A549 (cell line): ENCODE results near the gene KIAA1671. TPM values are rescaled to one million over a fixed set of nuclear protein-coding genes. Genes with fewer than 3 reads are reported as not detected.
A peak's percentile ranks its signal among the peaks of the same experiment; 100 is the strongest.

Source experiments
- ATAC-seq, 2 experiments: fragments of 200-7000 bp in 1 of 2; fragments of >200 bp in 1 of 2; cut with Nextera tagmentation in 1 of 2; cut with Tn5 transposase in 1 of 2; 3 replicates each; pipeline versions ENCODE4 v1.8.0 to v1.9.1; 2018 to 2020; ENCODE audit warnings: mild to moderate bottlenecking in 1 of 2, moderate library complexity in 1 of 2
- CTCF ChIA-PET: fragments of 300-600 bp; sonication (Branson Sonifier 250); formaldehyde crosslinking; extraction: SDS; loops from one replicate; lab custom pipeline; 2021; ENCODE audit warnings: antibody characterized with exemption, inconsistent platforms; lab: Yijun Ruan, JAX
- POLR2A ChIA-PET: fragments of 350-600 bp; formaldehyde crosslinking; extraction: SDS; loops from one replicate; lab custom pipeline; 2021; ENCODE audit warnings: antibody characterized with exemption, inconsistent platforms; lab: Yijun Ruan, JAX
- DNase-seq, 2 experiments: peaks; one replicate each; pipeline versions ENCODE4 v3.0.0 to v3.0.0-alpha.2; 2011 to 2016; ENCODE audit warnings: low read depth in 1 of 2, low spot score in 1 of 2
- FAIRE-seq: peaks from 2 replicates; lab custom pipeline; 2011; peaks lifted over from hg19 to GRCh38; lab: Jason Lieb, UNC
- H3K27ac ChIP-seq, 2 experiments: fragments of >200 bp; sonication (Bioruptor Twin); formaldehyde crosslinking; 3 replicates each; pipeline ENCODE4 v1.5.1; 2016 to 2017
- H3K4me1 ChIP-seq: fragments of >200 bp; sonication (Bioruptor Twin); formaldehyde crosslinking; 3 replicates; pipeline ENCODE4 v1.6.1; 2016
- H3K4me2 ChIP-seq: fragments of >200 bp; sonication (Bioruptor Twin); formaldehyde crosslinking; 3 replicates; pipeline ENCODE4 v1.6.1; 2016
- H3K4me3 ChIP-seq: fragments of >200 bp; sonication (Bioruptor Twin); formaldehyde crosslinking; 3 replicates; pipeline ENCODE4 v1.5.1; 2016
- H3K9me3 ChIP-seq: fragments of >200 bp; sonication (Bioruptor Twin); formaldehyde crosslinking; 3 replicates; pipeline ENCODE4 v1.6.1; 2016
- CBX8 ChIP-seq: fragments of 200-600 bp; sonication (generic); IDR thresholded peaks from 2 replicates; pipeline ENCODE4 v1.6.1; 2016
- CHD4 ChIP-seq: fragments of 200-600 bp; sonication (generic); IDR thresholded peaks from 2 replicates; pipeline ENCODE4 v1.6.1; 2016; ENCODE audit warnings: antibody characterized with exemption, mild to moderate bottlenecking, borderline replicate concordance
- EHF ChIP-seq: fragments of 250-450 bp; sonication (Bioruptor Pico); IDR thresholded peaks from 2 replicates; pipeline ENCODE4 v1.5.0; 2020; ENCODE audit warnings: mild to moderate bottlenecking
- EHMT2 ChIP-seq: fragments of 200-600 bp; sonication (generic); IDR thresholded peaks from 2 replicates; pipeline ENCODE4 v1.6.1; 2016; ENCODE audit warnings: antibody characterized with exemption, low read depth, mild to moderate bottlenecking, moderate library complexity
- ELK1 ChIP-seq: fragments of 150-350 bp; IDR thresholded peaks from 2 replicates; pipeline ENCODE4 v1.6.1; 2014; ENCODE audit warnings: low read depth, mild to moderate bottlenecking, low read length
- ESRRA ChIP-seq: fragments of 150-350 bp; IDR thresholded peaks from 2 replicates; pipeline ENCODE4 v1.6.1; 2014; ENCODE audit warnings: mild to moderate bottlenecking, low read length, borderline replicate concordance
- GATA3 ChIP-seq: IDR thresholded peaks from 2 replicates; pipeline ENCODE4 v1.6.1; 2012; ENCODE audit warnings: borderline replicate concordance
- HES2 ChIP-seq: fragments of >200 bp; sonication (Bioruptor Twin); formaldehyde crosslinking; IDR thresholded peaks from 2 replicates; pipeline ENCODE4 v1.6.1; 2016
- HOXB5 ChIP-seq: fragments of 250-450 bp; sonication (Bioruptor Pico); IDR thresholded peaks from 2 replicates; pipeline ENCODE4 v1.5.0; 2020; ENCODE audit warnings: mild to moderate bottlenecking, moderate library complexity
- JUNB ChIP-seq: fragments of >200 bp; sonication (Bioruptor Twin); formaldehyde crosslinking; IDR thresholded peaks from 2 replicates; pipeline ENCODE4 v1.6.1; 2016
- KDM1A ChIP-seq: fragments of 200-600 bp; sonication (generic); IDR thresholded peaks from 2 replicates; pipeline ENCODE4 v1.6.1; 2016; ENCODE audit warnings: low read depth, mild to moderate bottlenecking
- NFE2L2 ChIP-seq: fragments of 150-350 bp; conservative IDR thresholded peaks from 2 replicates; pipeline ENCODE4 v1.6.1; 2014; ENCODE audit warnings: low read length
- NR3C1 ChIP-seq: fragments of >200 bp; sonication (Bioruptor Twin); formaldehyde crosslinking; IDR thresholded peaks from 3 replicates; pipeline ENCODE4 v1.6.1; 2017
- RCOR1 ChIP-seq: fragments of 150-350 bp; IDR thresholded peaks from 2 replicates; pipeline ENCODE4 v1.6.1; 2014; ENCODE audit warnings: antibody characterized with exemption, low read length, low read depth
- REST ChIP-seq: fragments of 200-600 bp; sonication (generic); IDR thresholded peaks from 2 replicates; pipeline ENCODE4 v1.6.1; 2016; ENCODE audit warnings: antibody characterized with exemption, mild to moderate bottlenecking, moderate library complexity
- RFX5 ChIP-seq: fragments of 450-650 bp; IDR thresholded peaks from 2 replicates; pipeline ENCODE4 v1.7.1; 2014; ENCODE audit warnings: antibody characterized with exemption, mild to moderate bottlenecking, moderate library complexity
- SREBF2 ChIP-seq: fragments of 450-650 bp; IDR thresholded peaks from 2 replicates; pipeline ENCODE4 v1.6.1; 2014; ENCODE audit warnings: mild to moderate bottlenecking, moderate library complexity
- ZFP36 ChIP-seq: fragments of 450-650 bp; IDR thresholded peaks from 2 replicates; pipeline ENCODE4 v1.6.1; 2014; ENCODE audit warnings: borderline replicate concordance; ENCODE audit not compliant: partially characterized antibody
- ZSCAN20 ChIP-seq: fragments of 250-450 bp; sonication (Bioruptor Pico); IDR thresholded peaks from 2 replicates; pipeline ENCODE4 v1.8.0; 2022; ENCODE audit warnings: mild to moderate bottlenecking, moderate library complexity
- WGBS: methylation state at CpG from one replicate; pipeline ENCODE4 v1.1.6; 2017; ENCODE audit errors: missing lambda C conversion rate; 5-methylcytosine and 5-hydroxymethylcytosine counted together
- polyA plus RNA-seq, 4 experiments: library from polyadenylated mRNA; depleted of rRNA in 3 of 4; stranded (reverse); fragments of >200 nt; fragmentation: RNase III in 1 of 4; extraction: RNeasy Plus Mini Kit Qiagen cat#74134 plus additional on column Dnase treatment in 1 of 4; gene quantifications; 2 replicates in 3 of 4; 3 replicates in 1 of 4; pipeline ENCODE4 v1.2.3, GENCODE V29; 2011 to 2017

The KIAA1671 gene
- polyA plus RNA-seq, 2 of the 4 experiments (the other 2 are of a cell fraction) = 5.3 to 7.9 TPM

- peak overlapping the region; percentile 75 for H3K4me3 ChIP-seq
- DNase-seq = no peak
- FAIRE-seq = no peak
- CTCF ChIA-PET = interaction anchor here (0.9 to 2.4 kb wide), 14 partner anchors 9 to 175 kb away, joined by 3 to 8 read pairs (median 4); no protein-coding TSS in a partner anchor
- POLR2A ChIA-PET = no interaction called here
- peak; percentile 41 to 43; a peak in 4 of 6 replicates for ATAC-seq
- peak overlapping the region; percentile 97 for H3K4me2 ChIP-seq
- H3K9me3 ChIP-seq = no peaks in the 10 kb centered on the region
- 61% methylated on average over 20 of the region's 35 CpGs for WGBS
- TF ChIP-seq ZSCAN20 (CRISPR knock-in tag) = no peak
- no peak for TF ChIP-seq REST
- TF ChIP-seq JUNB = no peak
- no peak for TF ChIP-seq KDM1A
- no peak for TF ChIP-seq NFE2L2
- no peak for TF ChIP-seq ESRRA
- no peak for TF ChIP-seq RCOR1
- no peak for TF ChIP-seq EHMT2
- peaks cover 20% of the 10 kb centered on the region for H3K4me1 ChIP-seq
- H3K27ac ChIP-seq = peak overlapping the region; percentile 81 to 88
Observed at GRCh38 chr22:25111579-25112517, 159.3 kb downstream of the KIAA1671 start.

GRCh38 chr22:25112538-25113253, 160.2 kb downstream of the KIAA1671 start:
- H3K27ac ChIP-seq = peak overlapping the region; percentile 81 to 88; a peak in 4 of 6 replicates
- DNase-seq (no peak), ATAC-seq (no peak)
- POLR2A ChIA-PET = no interaction called here
- peaks cover 20% of the 10 kb centered on the region for H3K4me1 ChIP-seq
- peak overlapping the region; percentile 97 for H3K4me2 ChIP-seq
- H3K9me3 ChIP-seq = no peaks in the 10 kb centered on the region
- WGBS = 94% methylated on average over 20 of the region's 20 CpGs
- TF ChIP-seq CHD4 = no peak
- TF ChIP-seq RFX5 = no peak
- TF ChIP-seq ELK1 = no peak
- no peak for TF ChIP-seq HOXB5
- no peak for TF ChIP-seq CBX8
- TF ChIP-seq EHF (CRISPR knock-in tag) = no peak
- no peak for TF ChIP-seq SREBF2
- TF ChIP-seq EHMT2 = no peak
- TF ChIP-seq HES2 = no peak
- TF ChIP-seq NR3C1 = no peak
- TF ChIP-seq GATA3 = no peak
- TF ChIP-seq KDM1A = no peak
- TF ChIP-seq ZFP36 = no peak
- TF ChIP-seq, all 56 proteins: peak for 0
- CTCF ChIA-PET = interaction anchor here (1.0 to 2.2 kb wide), 5 partner anchors 31 to 176 kb away, joined by 3 to 8 read pairs (median 3); no protein-coding TSS in a partner anchor
- no peak for FAIRE-seq
- no peak overlapping the region for H3K4me3 ChIP-seq
